SK-N-SH treated with all-trans-retinoic acid at 6 μM for 48 hours (cell line): Measurements from ENCODE around the gene REEP1.

Experiments used
- ATAC-seq: fragments of 200-7000 bp; cut with Tn5 transposase; 3 replicates; pipeline ENCODE4 v1.9.1; 2020; ENCODE audit warnings: mild to moderate bottlenecking, moderate library complexity
- ARNTL ChIP-seq: fragments of 450-650 bp; formaldehyde crosslinking; IDR thresholded peaks from 2 replicates; pipeline ENCODE4 v1.5.0; 2020; ENCODE audit warnings: low read depth, mild to moderate bottlenecking, moderate library complexity, borderline replicate concordance
- BACH2 ChIP-seq: fragments of 250-450 bp; sonication (Bioruptor Pico); IDR thresholded peaks from 2 replicates; pipeline ENCODE4 v1.9.0; 2021; ENCODE audit warnings: mild to moderate bottlenecking, borderline replicate concordance
- CSDC2 ChIP-seq: fragments of 250-450 bp; sonication (Bioruptor Pico); IDR thresholded peaks from 2 replicates; pipeline ENCODE4 v1.5.0; 2020; ENCODE audit warnings: mild to moderate bottlenecking, moderate library complexity
- ESRRG ChIP-seq: fragments of 250-450 bp; sonication (Bioruptor Pico); IDR thresholded peaks from 2 replicates; pipeline ENCODE4 v1.6.1; 2021; ENCODE audit warnings: mild to moderate bottlenecking
- GLIS3 ChIP-seq: fragments of 250-450 bp; sonication (Bioruptor Pico); IDR thresholded peaks from 2 replicates; pipeline ENCODE4 v1.5.0; 2020; ENCODE audit warnings: mild to moderate bottlenecking, moderate library complexity
- ISL1 ChIP-seq: fragments of 250-450 bp; sonication (Bioruptor Pico); IDR thresholded peaks from 2 replicates; pipeline ENCODE4 v2.1.2; 2022; ENCODE audit warnings: mild to moderate bottlenecking, moderate library complexity
- OSR1 ChIP-seq: fragments of 250-450 bp; sonication (Bioruptor Pico); IDR thresholded peaks from 2 replicates; pipeline ENCODE4 v1.8.0; 2022; ENCODE audit warnings: moderate library complexity, mild to moderate bottlenecking, inconsistent platforms
- PPARA ChIP-seq: fragments of 250-450 bp; sonication (Bioruptor Pico); IDR thresholded peaks from 2 replicates; pipeline ENCODE4 v1.5.0; 2020; ENCODE audit warnings: mild to moderate bottlenecking, borderline replicate concordance
- RARB ChIP-seq: fragments of 250-450 bp; sonication (Bioruptor Pico); IDR thresholded peaks from 2 replicates; pipeline ENCODE4 v1.8.0; 2021; ENCODE audit warnings: mild to moderate bottlenecking, moderate library complexity
- SNAI2 ChIP-seq: fragments of 250-450 bp; sonication (Bioruptor Pico); IDR thresholded peaks from 2 replicates; pipeline ENCODE4 v1.5.0; 2020; ENCODE audit warnings: mild to moderate bottlenecking, moderate library complexity
- TCF4 ChIP-seq: fragments of 250-450 bp; sonication (Bioruptor Pico); IDR thresholded peaks from 2 replicates; pipeline ENCODE4 v1.8.0; 2021; ENCODE audit warnings: mild to moderate bottlenecking, moderate library complexity, borderline replicate concordance
- TOX ChIP-seq: fragments of 250-450 bp; sonication (Bioruptor Pico); IDR thresholded peaks from 2 replicates; pipeline ENCODE4 v1.8.0; 2021; ENCODE audit warnings: mild to moderate bottlenecking, moderate library complexity, borderline replicate concordance
- ZC3H10 ChIP-seq: fragments of 250-450 bp; sonication (Bioruptor Pico); IDR thresholded peaks from 2 replicates; pipeline ENCODE4 v1.5.1; 2021; ENCODE audit warnings: mild to moderate bottlenecking, moderate library complexity
- ZFP3 ChIP-seq: fragments of 250-450 bp; sonication (Bioruptor Pico); IDR thresholded peaks from 2 replicates; pipeline ENCODE4 v1.5.0; 2020; ENCODE audit warnings: mild to moderate bottlenecking, moderate library complexity
- ZFP30 ChIP-seq: fragments of 450-650 bp; formaldehyde crosslinking; IDR thresholded peaks from 2 replicates; pipeline ENCODE4 v1.5.0; 2022; ENCODE audit warnings: mild to moderate bottlenecking, moderate library complexity
- ZNF565 ChIP-seq: fragments of 450-650 bp; formaldehyde crosslinking; conservative IDR thresholded peaks from 2 replicates; pipeline ENCODE4 v1.5.0; 2020; ENCODE audit warnings: low read depth, mild to moderate bottlenecking, moderate library complexity
- ZNF70 ChIP-seq: fragments of 450-650 bp; formaldehyde crosslinking; IDR thresholded peaks from 2 replicates; pipeline ENCODE4 v1.5.0; 2020; ENCODE audit warnings: mild to moderate bottlenecking, moderate library complexity
- ZNF8 ChIP-seq: fragments of 450-650 bp; formaldehyde crosslinking; IDR thresholded peaks from 2 replicates; pipeline ENCODE4 v1.5.0; 2020; ENCODE audit warnings: mild to moderate bottlenecking, moderate library complexity
- TF ChIP-seq, protein P1 (sequence below): fragments of 250-450 bp; sonication (Bioruptor Pico); IDR thresholded peaks from 2 replicates; pipeline ENCODE4 v1.5.1; 2021; ENCODE audit warnings: mild to moderate bottlenecking, moderate library complexity
- TF ChIP-seq, protein P2 (sequence below): fragments of 250-450 bp; sonication (Bioruptor Pico); IDR thresholded peaks from 2 replicates; pipeline ENCODE4 v1.8.0; 2021; ENCODE audit warnings: low read depth, mild to moderate bottlenecking, moderate library complexity, borderline replicate concordance
- TF ChIP-seq, protein P3 (sequence below): fragments of 250-450 bp; sonication (Bioruptor Pico); IDR thresholded peaks from 2 replicates; pipeline ENCODE4 v1.5.0; 2020; ENCODE audit warnings: mild to moderate bottlenecking, moderate library complexity
- TF ChIP-seq, protein P4 (sequence below): fragments of 250-450 bp; sonication (Bioruptor Pico); IDR thresholded peaks from 2 replicates; pipeline ENCODE4 v1.5.1; 2020; ENCODE audit warnings: low read depth, mild to moderate bottlenecking, moderate library complexity

REEP1 gene

DNA sequence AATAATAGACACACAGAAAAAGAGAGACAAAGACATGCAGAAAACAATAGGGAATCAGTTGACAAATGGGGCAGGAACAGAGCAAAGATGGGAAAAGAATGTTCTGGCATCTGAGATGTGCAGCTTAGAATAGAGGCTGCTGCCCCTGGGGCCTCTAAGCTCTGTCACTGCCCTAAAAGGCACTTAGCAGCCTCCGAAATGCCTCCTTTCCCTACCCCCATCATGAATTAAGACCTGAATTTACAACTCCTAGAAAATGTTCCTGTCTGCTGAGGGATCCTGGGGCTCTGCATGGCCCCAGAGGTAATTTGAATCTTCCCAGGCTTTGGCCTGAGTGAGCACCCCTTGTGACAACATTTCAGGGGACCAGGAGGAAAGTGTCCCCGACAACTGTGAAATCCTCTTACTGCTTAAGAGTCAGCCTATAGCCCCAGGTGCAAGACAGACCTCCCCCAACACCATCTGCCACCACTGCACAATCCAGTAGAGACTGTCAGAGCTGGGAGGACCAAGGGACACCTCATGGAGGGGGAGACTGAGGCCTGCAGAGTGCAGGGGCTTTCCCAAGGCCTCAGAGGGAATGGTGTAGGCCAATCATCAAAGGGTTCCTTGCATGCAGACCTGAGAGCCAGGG lies 113.4 kb downstream of the REEP1 start:
- TF ChIP-seq ISL1 (CRISPR knock-in tag) (no peak), ZC3H10 (CRISPR knock-in tag) (no peak), ZNF70 (CRISPR knock-in tag) (no peak), TCF4 (CRISPR knock-in tag) (no peak), GLIS3 (no peak), CSDC2 (CRISPR knock-in tag) (no peak), ZNF565 (CRISPR knock-in tag) (no peak), ESRRG (CRISPR knock-in tag) (no peak), RARB (CRISPR knock-in tag) (no peak), OSR1 (no peak), BACH2 (CRISPR knock-in tag) (no peak), ZFP3 (CRISPR knock-in tag) (no peak)
- TF ChIP-seq, protein P1, sequence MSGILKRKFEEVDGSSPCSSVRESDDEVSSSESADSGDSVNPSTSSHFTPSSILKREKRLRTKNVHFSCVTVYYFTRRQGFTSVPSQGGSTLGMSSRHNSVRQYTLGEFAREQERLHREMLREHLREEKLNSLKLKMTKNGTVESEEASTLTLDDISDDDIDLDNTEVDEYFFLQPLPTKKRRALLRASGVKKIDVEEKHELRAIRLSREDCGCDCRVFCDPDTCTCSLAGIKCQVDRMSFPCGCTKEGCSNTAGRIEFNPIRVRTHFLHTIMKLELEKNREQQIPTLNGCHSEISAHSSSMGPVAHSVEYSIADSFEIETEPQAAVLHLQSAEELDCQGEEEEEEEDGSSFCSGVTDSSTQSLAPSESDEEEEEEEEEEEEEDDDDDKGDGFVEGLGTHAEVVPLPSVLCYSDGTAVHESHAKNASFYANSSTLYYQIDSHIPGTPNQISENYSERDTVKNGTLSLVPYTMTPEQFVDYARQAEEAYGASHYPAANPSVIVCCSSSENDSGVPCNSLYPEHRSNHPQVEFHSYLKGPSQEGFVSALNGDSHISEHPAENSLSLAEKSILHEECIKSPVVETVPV, result no peak
- TF ChIP-seq, protein P2, sequence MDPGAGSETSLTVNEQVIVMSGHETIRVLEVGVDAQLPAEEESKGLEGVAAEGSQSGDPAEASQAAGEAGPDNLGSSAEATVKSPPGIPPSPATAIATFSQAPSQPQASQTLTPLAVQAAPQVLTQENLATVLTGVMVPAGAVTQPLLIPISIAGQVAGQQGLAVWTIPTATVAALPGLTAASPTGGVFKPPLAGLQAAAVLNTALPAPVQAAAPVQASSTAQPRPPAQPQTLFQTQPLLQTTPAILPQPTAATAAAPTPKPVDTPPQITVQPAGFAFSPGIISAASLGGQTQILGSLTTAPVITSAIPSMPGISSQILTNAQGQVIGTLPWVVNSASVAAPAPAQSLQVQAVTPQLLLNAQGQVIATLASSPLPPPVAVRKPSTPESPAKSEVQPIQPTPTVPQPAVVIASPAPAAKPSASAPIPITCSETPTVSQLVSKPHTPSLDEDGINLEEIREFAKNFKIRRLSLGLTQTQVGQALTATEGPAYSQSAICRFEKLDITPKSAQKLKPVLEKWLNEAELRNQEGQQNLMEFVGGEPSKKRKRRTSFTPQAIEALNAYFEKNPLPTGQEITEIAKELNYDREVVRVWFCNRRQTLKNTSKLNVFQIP (CRISPR knock-in tag), result no peak
- TF ChIP-seq, protein P3, sequence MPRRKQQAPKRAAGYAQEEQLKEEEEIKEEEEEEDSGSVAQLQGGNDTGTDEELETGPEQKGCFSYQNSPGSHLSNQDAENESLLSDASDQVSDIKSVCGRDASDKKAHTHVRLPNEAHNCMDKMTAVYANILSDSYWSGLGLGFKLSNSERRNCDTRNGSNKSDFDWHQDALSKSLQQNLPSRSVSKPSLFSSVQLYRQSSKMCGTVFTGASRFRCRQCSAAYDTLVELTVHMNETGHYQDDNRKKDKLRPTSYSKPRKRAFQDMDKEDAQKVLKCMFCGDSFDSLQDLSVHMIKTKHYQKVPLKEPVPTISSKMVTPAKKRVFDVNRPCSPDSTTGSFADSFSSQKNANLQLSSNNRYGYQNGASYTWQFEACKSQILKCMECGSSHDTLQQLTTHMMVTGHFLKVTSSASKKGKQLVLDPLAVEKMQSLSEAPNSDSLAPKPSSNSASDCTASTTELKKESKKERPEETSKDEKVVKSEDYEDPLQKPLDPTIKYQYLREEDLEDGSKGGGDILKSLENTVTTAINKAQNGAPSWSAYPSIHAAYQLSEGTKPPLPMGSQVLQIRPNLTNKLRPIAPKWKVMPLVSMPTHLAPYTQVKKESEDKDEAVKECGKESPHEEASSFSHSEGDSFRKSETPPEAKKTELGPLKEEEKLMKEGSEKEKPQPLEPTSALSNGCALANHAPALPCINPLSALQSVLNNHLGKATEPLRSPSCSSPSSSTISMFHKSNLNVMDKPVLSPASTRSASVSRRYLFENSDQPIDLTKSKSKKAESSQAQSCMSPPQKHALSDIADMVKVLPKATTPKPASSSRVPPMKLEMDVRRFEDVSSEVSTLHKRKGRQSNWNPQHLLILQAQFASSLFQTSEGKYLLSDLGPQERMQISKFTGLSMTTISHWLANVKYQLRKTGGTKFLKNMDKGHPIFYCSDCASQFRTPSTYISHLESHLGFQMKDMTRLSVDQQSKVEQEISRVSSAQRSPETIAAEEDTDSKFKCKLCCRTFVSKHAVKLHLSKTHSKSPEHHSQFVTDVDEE, result no peak
- TF ChIP-seq, protein P4, sequence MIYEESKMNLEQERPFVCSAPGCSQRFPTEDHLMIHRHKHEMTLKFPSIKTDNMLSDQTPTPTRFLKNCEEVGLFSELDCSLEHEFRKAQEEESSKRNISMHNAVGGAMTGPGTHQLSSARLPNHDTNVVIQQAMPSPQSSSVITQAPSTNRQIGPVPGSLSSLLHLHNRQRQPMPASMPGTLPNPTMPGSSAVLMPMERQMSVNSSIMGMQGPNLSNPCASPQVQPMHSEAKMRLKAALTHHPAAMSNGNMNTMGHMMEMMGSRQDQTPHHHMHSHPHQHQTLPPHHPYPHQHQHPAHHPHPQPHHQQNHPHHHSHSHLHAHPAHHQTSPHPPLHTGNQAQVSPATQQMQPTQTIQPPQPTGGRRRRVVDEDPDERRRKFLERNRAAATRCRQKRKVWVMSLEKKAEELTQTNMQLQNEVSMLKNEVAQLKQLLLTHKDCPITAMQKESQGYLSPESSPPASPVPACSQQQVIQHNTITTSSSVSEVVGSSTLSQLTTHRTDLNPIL (CRISPR knock-in tag), result no peak
- no peak; the same call in 2 of the 3 replicates for ATAC-seq

DNA sequence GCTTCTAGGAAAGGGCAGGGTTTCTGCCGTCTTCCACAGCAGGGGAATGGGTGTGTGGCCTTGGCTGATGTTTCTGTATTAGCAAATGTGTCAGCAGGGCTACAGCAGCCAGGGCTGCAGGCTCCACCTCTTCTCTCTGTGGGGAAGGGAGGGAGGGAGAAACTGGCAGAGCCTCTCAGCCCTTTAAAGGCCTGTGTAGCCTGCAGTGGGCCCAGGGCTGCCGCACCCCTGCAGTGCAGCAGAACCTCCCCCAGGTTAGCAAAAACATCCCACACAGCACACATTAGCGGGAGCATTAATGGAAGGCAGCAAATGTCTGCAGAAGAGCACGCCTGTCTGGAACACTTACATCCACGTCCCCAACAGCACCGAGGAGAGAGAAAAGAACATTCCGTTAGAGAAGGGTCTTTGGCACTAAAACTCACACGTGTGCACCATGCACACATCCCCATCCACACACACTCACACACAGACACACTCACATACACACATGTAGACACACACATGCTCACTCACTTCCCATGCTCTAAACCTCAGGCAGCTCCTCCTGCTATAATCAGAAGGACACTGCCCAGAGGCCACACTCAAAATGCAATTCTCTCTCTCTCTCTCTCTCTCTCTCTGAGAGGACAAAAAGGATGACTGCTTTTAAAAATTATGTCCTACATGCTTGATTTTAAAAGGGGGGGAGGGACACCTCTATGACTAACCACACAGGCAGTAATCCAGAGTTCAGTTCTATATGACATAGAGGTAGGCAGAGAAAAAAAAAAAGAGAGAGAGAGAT lies 114.1 kb downstream of the REEP1 start:
- TF ChIP-seq ZFP3 (CRISPR knock-in tag) (no peak), ARNTL (CRISPR knock-in tag) (no peak), CSDC2 (CRISPR knock-in tag) (no peak), ZNF565 (CRISPR knock-in tag) (no peak), RARB (CRISPR knock-in tag) (no peak), ZC3H10 (CRISPR knock-in tag) (no peak)
- ATAC-seq, result peak; percentile 73

DNA sequence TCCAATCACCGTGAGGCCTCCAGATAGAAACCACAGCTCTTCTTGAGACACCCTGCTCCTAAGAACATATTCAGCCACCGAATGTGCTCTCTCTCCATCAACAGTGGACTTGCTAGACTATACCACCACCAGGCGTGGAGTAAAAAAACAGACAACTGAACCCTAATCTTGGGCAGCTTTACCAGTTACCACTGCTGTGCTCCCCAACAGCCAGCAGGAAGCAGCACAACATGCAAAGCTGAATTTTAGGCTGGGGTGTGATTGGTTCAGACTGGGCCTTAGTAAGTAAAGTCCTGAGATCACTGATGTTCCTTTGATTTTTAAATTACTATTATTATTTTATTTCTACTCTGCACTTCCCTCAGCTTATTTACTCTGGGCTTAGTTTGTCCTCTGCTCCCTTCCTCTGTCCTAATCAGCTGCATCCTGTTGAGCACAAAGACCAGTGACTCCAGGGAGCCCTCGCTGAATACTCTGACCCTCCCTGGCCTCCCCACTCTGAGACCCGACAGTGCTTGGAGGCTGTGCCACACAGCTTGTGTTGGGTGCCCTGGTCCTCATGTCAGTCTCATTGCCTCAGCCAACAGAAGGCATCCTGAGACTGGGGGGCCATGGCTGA lies 116.3 kb downstream of the REEP1 start:
- peak; percentile 80 for ATAC-seq
- TF ChIP-seq ESRRG (CRISPR knock-in tag) (no peak), SNAI2 (CRISPR knock-in tag) (no peak), GLIS3 (no peak), TCF4 (CRISPR knock-in tag) (no peak), PPARA (no peak), TOX (CRISPR knock-in tag) (no peak), ZFP30 (no peak), CSDC2 (CRISPR knock-in tag) (no peak), ARNTL (CRISPR knock-in tag) (no peak), BACH2 (CRISPR knock-in tag) (no peak), RARB (CRISPR knock-in tag) (no peak), OSR1 (no peak), ZC3H10 (CRISPR knock-in tag) (no peak), ZNF70 (CRISPR knock-in tag) (no peak), ZNF565 (CRISPR knock-in tag) (no peak), ZFP3 (CRISPR knock-in tag) (no peak), ZNF8 (CRISPR knock-in tag) (no peak)
- TF ChIP-seq, protein P3, result no peak
- TF ChIP-seq, protein P1, result no peak
